IPS-NIHi11 (cell line): ENCODE measurements around the gene RHOG.
"Not testable (repeated sequence)": the region's sequence is repeated elsewhere in the genome, so short reads cannot be mapped to it uniquely, and the experiment has no call there.

Experiments used
- DNase-seq: peaks from one replicate; pipeline ENCODE4 v3.0.0; 2012; ENCODE audit warnings: mixed read lengths, low spot score

Gene RHOG

DNA sequence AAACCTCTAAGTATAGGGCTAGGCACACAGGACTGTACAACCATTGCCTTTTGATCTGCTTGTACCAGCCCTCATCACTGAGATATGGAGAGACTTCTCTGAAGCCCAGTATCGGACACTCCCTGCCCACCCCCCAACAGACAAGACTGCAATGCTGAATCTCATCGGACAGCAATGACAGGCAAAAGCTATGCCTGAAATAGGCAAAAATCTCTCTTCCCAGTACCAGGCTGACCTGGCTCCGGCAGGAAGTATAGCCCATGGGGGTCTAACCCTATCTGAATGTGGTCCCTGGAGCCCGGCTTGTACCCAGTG is 6.5 kb downstream of the RHOG start:
- no peak for DNase-seq

DNA sequence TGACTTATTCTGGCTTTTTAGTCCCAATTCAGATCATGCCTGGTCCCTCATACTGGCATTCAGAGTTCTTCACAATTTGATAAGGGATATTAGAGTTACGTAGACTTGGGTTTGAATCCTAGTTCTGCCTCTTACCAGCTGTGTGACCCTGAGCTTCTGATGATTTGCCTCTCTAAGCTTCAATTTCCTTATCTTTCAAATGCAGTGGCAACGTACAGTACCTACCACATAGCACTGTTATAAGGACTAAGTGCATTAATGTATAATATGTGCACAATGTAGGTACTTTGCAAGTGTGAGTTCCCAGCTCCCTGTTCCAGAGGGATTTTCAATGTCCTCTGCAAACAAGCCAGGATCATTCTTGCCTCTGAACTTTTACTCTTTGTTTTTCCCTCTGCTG is 7.3 kb downstream of the RHOG start:
- no peak for DNase-seq

- no peak for DNase-seq
Observed at GRCh38 chr11:3832816-3833215, 7.9 kb downstream of the RHOG start.

DNA sequence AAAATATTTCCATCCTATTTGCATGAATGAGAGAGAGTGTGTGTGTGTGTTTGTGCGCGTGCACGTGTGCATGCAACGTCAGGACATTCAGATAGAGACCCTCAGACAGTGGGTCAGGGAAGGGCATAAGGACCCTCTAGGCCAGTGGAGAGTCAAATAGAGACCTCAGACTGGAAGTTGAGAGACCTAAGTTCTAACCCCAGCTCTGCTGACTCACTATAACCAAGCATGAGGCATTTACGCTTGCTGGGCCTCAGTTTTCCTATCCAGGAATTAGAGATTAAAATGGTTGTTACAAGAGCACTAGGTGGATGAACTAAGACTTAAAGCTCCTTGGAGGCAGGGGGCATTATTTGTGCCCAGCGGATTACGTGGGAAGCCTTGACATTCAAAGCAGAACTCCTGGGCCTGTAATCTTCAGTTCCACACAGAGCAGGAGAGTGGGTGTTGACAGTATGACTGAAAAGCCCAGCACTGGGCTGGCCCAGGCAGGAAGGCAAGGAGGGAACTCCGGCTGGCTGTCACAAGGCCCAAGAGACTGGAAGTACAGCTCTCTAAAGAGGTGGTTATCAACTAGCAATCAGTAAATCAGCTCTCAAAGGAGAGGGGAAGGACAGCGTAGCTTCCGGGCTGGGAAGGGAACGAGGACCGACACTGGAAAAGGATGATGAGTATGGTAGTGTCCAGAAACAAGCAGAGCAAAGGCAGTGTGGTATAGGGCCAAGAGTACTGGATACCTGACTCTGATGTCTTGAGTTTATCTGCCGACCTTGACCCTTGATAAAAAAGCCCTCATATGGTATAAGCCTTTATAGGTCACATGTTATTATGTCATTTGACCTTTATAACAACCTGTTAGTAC is 9.2 kb downstream of the RHOG start:
- DNase-seq = no peak

- no peak for DNase-seq
Observed at GRCh38 chr11:3830730-3831129, 10.0 kb downstream of the RHOG start.

GRCh38 chr11:3830088-3830487 is 10.7 kb downstream of the RHOG start:
- DNase-seq = no peak

GRCh38 chr11:3827434-3828186 is 13.1 kb downstream of the RHOG start:
- DNase-seq = no peak

- DNase-seq = peak; percentile 74
Observed at GRCh38 chr11:3826721-3827120, 14.0 kb downstream of the RHOG start.

- no peak for DNase-seq
Observed at GRCh38 chr11:3825473-3826154, 15.1 kb downstream of the RHOG start.

- DNase-seq = peak; percentile 87
Observed at GRCh38 chr11:3824714-3825472, 15.9 kb downstream of the RHOG start.

GRCh38 chr11:3823762-3824506 is 16.8 kb downstream of the RHOG start:
- no peak for DNase-seq

- DNase-seq = no peak
Observed at GRCh38 chr11:3823303-3823702, 17.5 kb downstream of the RHOG start.

DNA sequence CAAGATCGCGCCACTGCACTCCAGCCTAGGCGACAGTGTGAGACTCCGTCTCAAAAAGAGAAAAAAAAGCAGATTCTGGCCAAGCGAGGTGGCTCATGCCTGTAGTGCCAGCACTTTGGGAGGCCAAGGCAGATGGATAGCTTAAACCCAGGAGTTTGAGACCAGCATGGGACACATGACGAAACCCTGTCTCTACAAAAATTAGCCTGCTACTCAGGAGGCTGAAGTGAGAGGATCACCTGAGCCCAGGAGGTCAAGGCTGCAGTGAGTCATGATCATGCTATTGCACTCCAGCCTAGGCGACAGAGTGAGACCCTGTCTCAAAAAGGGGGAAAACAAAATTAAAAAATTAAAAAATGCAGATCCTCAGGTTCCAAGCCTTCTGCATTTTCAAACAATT is 18.4 kb downstream of the RHOG start:
- DNase-seq = no peak

- DNase-seq = no peak
Observed at GRCh38 chr11:3820971-3821370, 19.8 kb downstream of the RHOG start.

DNA sequence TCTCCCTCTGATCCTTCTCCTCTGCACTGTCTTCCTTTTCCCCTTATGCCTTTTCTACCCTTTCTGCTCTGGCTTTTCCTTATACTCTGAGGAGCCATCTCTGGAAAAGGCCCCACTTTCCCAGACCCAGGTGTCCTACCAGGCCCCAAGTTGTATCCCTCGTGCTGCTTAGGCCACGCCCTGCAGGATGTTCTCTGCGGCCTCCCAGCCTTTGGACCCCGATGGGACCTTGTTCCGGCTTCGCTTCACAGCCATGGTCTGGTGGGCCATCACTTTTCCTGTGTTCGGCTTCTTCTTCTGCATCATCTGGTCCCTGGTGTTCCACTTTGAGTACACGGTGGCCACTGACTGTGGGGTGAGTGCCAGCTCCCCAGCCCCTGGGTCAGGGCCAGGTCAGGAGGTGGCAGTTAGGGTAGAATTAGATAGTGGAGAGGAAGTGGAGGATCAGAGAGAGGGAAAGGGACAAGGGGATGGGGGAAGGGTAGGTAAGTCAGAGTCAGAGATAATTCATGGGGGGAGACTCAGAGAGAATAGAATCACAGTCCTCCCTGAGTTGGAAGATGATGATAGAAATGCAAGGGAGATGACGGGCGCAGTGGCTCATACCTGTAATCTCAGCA is 23.5 kb downstream of the RHOG start:
- no peak for DNase-seq

- peak; percentile 37 for DNase-seq
Observed at GRCh38 chr11:3816673-3817072, 24.1 kb downstream of the RHOG start.

GRCh38 chr11:3815845-3816244 is 24.9 kb downstream of the RHOG start:
- no peak for DNase-seq

DNA sequence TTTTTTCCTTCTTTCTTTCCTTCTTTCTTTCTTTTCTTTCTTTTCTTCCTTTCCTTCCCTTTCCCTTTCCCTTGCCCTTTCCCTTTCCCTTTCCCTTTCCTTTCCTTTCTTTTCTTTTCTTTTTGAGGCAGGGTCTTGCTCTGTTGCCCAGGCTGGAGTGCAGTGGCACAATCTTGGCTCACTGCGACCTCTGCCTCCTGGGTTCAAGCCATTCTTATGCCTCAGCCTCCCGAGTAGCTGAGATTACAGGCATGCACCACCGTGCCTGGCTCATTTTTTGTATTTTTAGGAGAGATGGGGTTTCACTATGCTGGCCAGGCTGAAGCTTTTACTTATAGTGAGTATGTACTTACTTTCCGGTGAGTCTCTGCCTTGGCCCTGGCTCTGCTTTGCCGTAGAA is 25.9 kb downstream of the RHOG start:
- not testable (repeated sequence) for DNase-seq

GRCh38 chr11:3810951-3811350 is 29.8 kb downstream of the RHOG start:
- no peak for DNase-seq

DNA sequence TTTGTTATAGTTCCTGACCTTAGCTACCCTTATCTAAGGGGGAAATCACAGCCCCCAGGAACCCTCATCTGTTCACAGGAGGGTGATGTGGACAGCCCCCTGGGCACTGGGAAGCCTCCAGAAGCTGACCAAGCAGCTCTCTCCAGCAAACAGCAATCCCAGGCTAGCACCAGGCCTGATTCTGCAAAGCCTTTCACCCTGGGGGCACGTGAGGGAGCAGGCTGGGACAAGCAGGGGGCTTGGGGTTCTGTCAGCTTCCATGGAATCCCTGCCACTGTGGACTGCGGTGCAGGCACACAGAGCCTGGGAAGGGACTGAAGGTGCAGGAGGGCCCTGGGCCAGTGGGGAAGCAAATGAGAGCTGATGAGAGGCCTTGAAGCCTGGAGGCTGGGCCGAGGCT is 30.3 kb downstream of the RHOG start:
- no peak for DNase-seq

- no peak for DNase-seq
Observed at GRCh38 chr11:3809624-3809928, 31.2 kb downstream of the RHOG start.
